ENCODE results near the gene LGALS13.

- no peak for TF ChIP-seq RCOR1 (IDR thresholded peaks at IDR 0.05; ENCODE audit: low read depth, low read length)
- TF ChIP-seq CTCF (IDR thresholded peaks at IDR 0.05): no peak
- TF ChIP-seq RAD21 (conservative IDR thresholded peaks at IDR 0.05 in 1 of 2, IDR thresholded peaks at IDR 0.05 in 1 of 2): no peak
- TF ChIP-seq TP53 (CRISPR knock-in tag; IDR thresholded peaks at IDR 0.05): no peak
- TF ChIP-seq CHD2 (IDR thresholded peaks at IDR 0.05; ENCODE audit: low read length, partially characterized antibody): no peak
- TF ChIP-seq RARB (CRISPR knock-in tag; IDR thresholded peaks at IDR 0.05): no peak
- TF ChIP-seq EP300 (IDR thresholded peaks at IDR 0.05): no peak
- no peak for TF ChIP-seq BHLHE40 (IDR thresholded peaks at IDR 0.05; ENCODE audit: low read depth, low read length)
Measured at GRCh38 chr19:39603825-39604224, 1.5 kb downstream of the LGALS13 start.
